ENCODE results near the gene FAM222A. TPM values are rescaled to one million over a fixed set of nuclear protein-coding genes. Genes with fewer than 3 reads are reported as not detected.

The FAM222A gene
- total RNA-seq, 1 experiment from 2014 or later, result 3.7 TPM

- Histone ChIP-seq H3K27me3 (ENCODE audit: insufficient read depth, low read length) (no peaks in the 10 kb centered on the region), H3K79me2 (ENCODE audit: insufficient read depth, low read length) (no peaks in the 10 kb centered on the region), H4K20me1 (ENCODE audit: insufficient read depth) (no peaks in the 10 kb centered on the region), H3K36me3 (ENCODE audit: control insufficient read depth in 1 of 2, insufficient read depth in 2 of 2, low read length in 2 of 2) (no peaks in the 10 kb centered on the region), H3K4me3 (replicated peaks in 1 of 2; ENCODE audit: low read depth in 1 of 2, low read length in 2 of 2) (no peak overlapping the region), H3K9me3 (ENCODE audit: control insufficient read depth in 1 of 2, insufficient read depth in 1 of 2, low read depth in 1 of 2, low read length in 2 of 2) (no peaks in the 10 kb centered on the region), H3K9me2 (ENCODE audit: insufficient read depth) (no peaks in the 10 kb centered on the region), H3K9ac (ENCODE audit: low read length) (no peak overlapping the region), H3K27ac (ENCODE audit: low read depth, low read length) (no peak overlapping the region), H3K4me1 (ENCODE audit: control insufficient read depth in 1 of 2, insufficient read depth in 2 of 2, low read length in 2 of 2) (peaks cover 12 to 18% of the 10 kb centered on the region in 2 experiments), H2AFZ (ENCODE audit: low read depth, low read length, poor library complexity, severe bottlenecking) (no peak overlapping the region), H3K4me2 (ENCODE audit: low read length) (no peak overlapping the region)
- intact Hi-C loops (cut with micrococcal nuclease), result no loop called here
- ChIA-PET CTCF (no interaction called here), POLR2A (no interaction called here), RAD21 (ENCODE audit: low non-redundant PET in 1 of 2, low total read pairs in 2 of 2, uncharacterized antibody in 2 of 2, unreplicated experiment in 2 of 2) (no interaction called here)
- no peak for DNase-seq (ENCODE audit: low read depth, low spot score)
- ATAC-seq, result no peak
- no peak for TF ChIP-seq TCF7L2 (IDR thresholded peaks at IDR 0.05; ENCODE audit: borderline replicate concordance, extremely low read depth, insufficient read depth, insufficient read length)
- no TSS peak for BruUV-seq (replicated peaks)
Observed at GRCh38 chr12:109701064-109701463, 12.6 kb upstream of the FAM222A start.

DNA sequence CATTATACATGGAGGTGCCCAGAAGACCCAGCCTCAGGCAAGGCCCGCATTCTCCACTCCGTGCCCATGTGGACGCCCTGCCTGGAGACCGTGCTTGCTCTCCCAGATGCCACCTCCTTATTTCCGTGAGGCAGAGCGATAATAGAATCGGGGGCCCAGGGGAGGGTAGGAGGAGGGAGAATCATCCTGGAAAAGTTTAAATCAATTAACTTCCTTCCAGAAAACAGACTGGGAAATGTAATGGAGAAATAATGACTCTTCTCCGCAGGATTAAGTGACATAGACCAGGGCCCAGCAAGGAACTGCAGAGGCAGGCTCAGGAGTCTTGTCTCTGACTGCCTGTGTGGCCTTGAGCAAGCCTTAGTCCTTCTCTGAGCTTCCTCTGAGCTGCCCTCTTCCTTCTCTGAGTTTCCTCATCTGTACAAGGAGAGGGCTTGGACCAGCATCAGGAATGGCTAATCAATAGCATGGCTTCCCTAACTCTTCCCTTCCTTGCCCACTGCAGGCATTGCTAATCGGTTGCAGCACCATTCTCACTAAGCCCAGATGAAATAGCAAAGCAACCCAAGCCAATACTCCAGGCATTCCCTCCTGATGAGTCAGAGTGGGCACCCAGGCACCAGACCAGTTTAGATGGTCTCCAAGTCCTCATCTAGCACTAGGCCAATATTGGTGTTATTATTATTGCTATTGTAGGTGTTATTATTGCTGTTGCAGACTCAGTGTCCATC is 11.3 kb upstream of the FAM222A start:
- Histone ChIP-seq H3K9me2 (ENCODE audit: insufficient read depth) (no peaks in the 10 kb centered on the region), H3K36me3 (ENCODE audit: control insufficient read depth in 1 of 2, insufficient read depth in 2 of 2, low read length in 2 of 2) (no peaks in the 10 kb centered on the region), H3K9ac (ENCODE audit: low read length) (no peak overlapping the region), H3K4me2 (ENCODE audit: low read length) (no peak overlapping the region), H3K27ac (ENCODE audit: low read depth, low read length) (no peak overlapping the region), H3K4me1 (ENCODE audit: control insufficient read depth in 1 of 2, insufficient read depth in 2 of 2, low read length in 2 of 2) (peaks cover 0 to 6% of the 10 kb centered on the region in 2 experiments; a peak in 2 of 4 replicates), H3K4me3 (replicated peaks in 1 of 2; ENCODE audit: low read depth in 1 of 2, low read length in 2 of 2) (no peak overlapping the region), H2AFZ (ENCODE audit: low read depth, low read length, poor library complexity, severe bottlenecking) (no peak overlapping the region), H3K79me2 (ENCODE audit: insufficient read depth, low read length) (no peaks in the 10 kb centered on the region), H4K20me1 (ENCODE audit: insufficient read depth) (no peaks in the 10 kb centered on the region), H3K27me3 (ENCODE audit: insufficient read depth, low read length) (no peaks in the 10 kb centered on the region), H3K9me3 (ENCODE audit: control insufficient read depth in 1 of 2, insufficient read depth in 1 of 2, low read depth in 1 of 2, low read length in 2 of 2) (no peaks in the 10 kb centered on the region)
- POLR2A ChIA-PET, result no interaction called here
- DNase-seq (ENCODE audit: low read depth, low spot score), result no peak
- TF ChIP-seq FOSL1 (IDR thresholded peaks at IDR 0.05; ENCODE audit: low read depth), result no peak
- no peak for TF ChIP-seq YY1 (IDR thresholded peaks at IDR 0.05; ENCODE audit: extremely low read depth, insufficient replicate concordance, low read depth, low read length)
- 0 out of 2 replicates have a peak, but pooled peaks have one; percentile 13 for TF ChIP-seq SRF (IDR thresholded peaks at IDR 0.05; ENCODE audit: low read depth)
- TF ChIP-seq ZFX (IDR thresholded peaks at IDR 0.05), result no peak
- TF ChIP-seq CTCF (IDR thresholded peaks at IDR 0.05 in 2 of 3, conservative IDR thresholded peaks at IDR 0.05 in 1 of 3; ENCODE audit: borderline replicate concordance in 1 of 3, insufficient read depth in 1 of 3, low read depth in 2 of 3, low read length in 2 of 3), result no peak
- TF ChIP-seq EZH2 (IDR thresholded peaks at IDR 0.05), result no peak
- no TSS peak for BruUV-seq (replicated peaks)
- ATAC-seq, result peak; percentile 46; the same call in 1 of the 2 replicates
- RAD21 ChIA-PET (ENCODE audit: low non-redundant PET in 1 of 2, low total read pairs in 2 of 2, uncharacterized antibody in 2 of 2, unreplicated experiment in 2 of 2), result no interaction called here
- intact Hi-C loops (cut with micrococcal nuclease), result no loop called here
- CTCF ChIA-PET, result interaction anchor here (1.5 kb wide), 1 partner anchor 143 kb away, joined by 4 read pairs; no protein-coding TSS in a partner anchor
